ENCODE measurements around the gene RUNX3. TPM values are rescaled to one million over a fixed set of nuclear protein-coding genes. Genes with fewer than 3 reads are reported as not detected.

Gene RUNX3
- total and polyA plus RNA-seq, 8 donors: 0.29 to 6.1 (median 2.6) TPM; not detected in 1

DNA sequence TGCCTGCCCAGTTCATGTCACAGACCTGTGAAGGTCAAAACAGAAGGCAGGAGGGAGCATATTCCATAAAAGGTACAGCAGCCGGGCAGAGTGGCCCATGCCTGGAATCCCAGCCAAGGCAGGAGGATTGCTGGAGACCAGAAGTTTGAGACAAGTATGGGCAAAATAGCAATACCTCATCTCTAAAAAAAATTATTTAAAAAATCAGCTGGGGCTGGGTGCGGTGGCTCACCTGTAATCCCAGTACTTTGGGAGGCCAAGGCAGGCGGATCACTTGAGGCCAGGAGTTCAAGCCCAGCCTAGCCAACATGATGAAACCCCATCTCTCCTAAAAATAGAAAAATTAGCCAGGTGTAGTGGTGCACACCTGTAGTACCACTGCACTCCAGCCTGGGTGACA is 64.5 kb downstream of the RUNX3 start:
- 85 to 92% (median 91%) methylated on average over 3 of the region's 3 CpGs for WGBS, 5 donors
- H3K4me1 ChIP-seq: peaks cover 0 to 16% (median 11%) of the 10 kb centered on the region in 4 donors
- intact Hi-C loops (cut with DNase I; ENCODE audit: low total_unique reads): loop anchor here (10.0 kb wide), 1 partner anchor 339 kb away; no protein-coding TSS in a partner anchor
- TF ChIP-seq POLR2AphosphoS5 (IDR thresholded peaks at IDR 0.05) (no peak), POLR2A (IDR thresholded peaks at IDR 0.05) (no peak), EP300 (IDR thresholded peaks at IDR 0.05) (no peak), CTCF (IDR thresholded peaks at IDR 0.05) (no peak)
- H3K36me3 ChIP-seq: no peaks in the 10 kb centered on the region
- no peak overlapping the region for H3K4me3 ChIP-seq
- H3K27me3 ChIP-seq: peaks cover 3 to 88% (median 8%) of the 10 kb centered on the region in 3 donors
- DNase-seq: no peak
- H3K27ac ChIP-seq: no peak overlapping the region
- no peaks in the 10 kb centered on the region for H3K9me3 ChIP-seq

GRCh38 chr1:24865168-24865567 is 64.9 kb downstream of the RUNX3 start:
- WGBS, 5 donors: 82 to 91% (median 84%) methylated on average over 7 of the region's 7 CpGs
- Histone ChIP-seq H3K27me3 (peaks cover 3 to 87% (median 7%) of the 10 kb centered on the region in 3 donors), H3K36me3 (no peaks in the 10 kb centered on the region), H3K9me3 (no peaks in the 10 kb centered on the region), H3K27ac (no peak overlapping the region), H3K4me1 (peaks cover 0 to 15% (median 10%) of the 10 kb centered on the region in 4 donors), H3K4me3 (no peak overlapping the region)
- TF ChIP-seq EP300 (IDR thresholded peaks at IDR 0.05): no peak
- intact Hi-C loops (cut with DNase I; ENCODE audit: low total_unique reads): loop anchor here (10.0 kb wide), 1 partner anchor 340 kb away; no protein-coding TSS in a partner anchor
- no peak for DNase-seq

DNA sequence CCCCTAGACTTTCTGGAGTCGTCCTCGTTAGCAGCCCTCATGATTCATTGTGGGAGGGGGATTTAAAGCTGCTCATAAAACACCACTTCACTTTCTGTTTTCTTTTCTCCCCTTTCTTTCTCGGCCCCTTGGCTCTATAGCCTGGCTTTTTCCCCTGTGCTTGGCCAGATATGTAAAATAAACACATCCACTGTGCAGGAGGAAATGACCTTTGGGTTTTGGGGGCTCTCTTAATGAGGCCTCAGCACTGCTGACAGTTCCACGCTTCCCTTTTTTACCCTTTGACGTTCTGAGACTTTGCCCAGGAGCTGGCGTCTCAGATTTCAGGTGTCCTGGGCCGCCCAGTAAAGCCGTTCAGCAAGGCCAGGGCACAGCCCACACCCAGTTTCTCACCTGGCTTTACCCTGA is 65.7 kb downstream of the RUNX3 start:
- H3K9me3 ChIP-seq: no peaks in the 10 kb centered on the region
- TF ChIP-seq POLR2A (IDR thresholded peaks at IDR 0.05) (no peak), POLR2AphosphoS5 (IDR thresholded peaks at IDR 0.05) (no peak), EP300 (IDR thresholded peaks at IDR 0.05) (no peak), CTCF (IDR thresholded peaks at IDR 0.05) (no peak)
- H3K27ac ChIP-seq: no peak overlapping the region
- no peaks in the 10 kb centered on the region for H3K36me3 ChIP-seq
- H3K4me3 ChIP-seq: no peak overlapping the region
- 12 to 31% (median 23%) methylated on average over 8 of the region's 8 CpGs for WGBS, 5 donors
- peaks cover 0 to 15% (median 10%) of the 10 kb centered on the region in 4 donors for H3K4me1 ChIP-seq
- DNase-seq: peak; percentile 39 to 77
- peaks cover 3 to 87% (median 7%) of the 10 kb centered on the region in 3 donors for H3K27me3 ChIP-seq
- intact Hi-C loops (cut with DNase I; ENCODE audit: low total_unique reads): loop anchor here (10.0 kb wide), 1 partner anchor 340 kb away; no protein-coding TSS in a partner anchor

GRCh38 chr1:24862775-24863483 is 67.1 kb downstream of the RUNX3 start:
- WGBS, 5 donors: 83 to 90% (median 84%) methylated on average over 10 to 12 of the region's 12 CpGs
- no peak overlapping the region for H3K27ac ChIP-seq
- intact Hi-C loops (cut with DNase I; ENCODE audit: low total_unique reads): loop anchor here (10.0 kb wide), 1 partner anchor 342 kb away; no protein-coding TSS in a partner anchor
- peaks cover 0 to 15% (median 10%) of the 10 kb centered on the region in 4 donors for H3K4me1 ChIP-seq
- H3K4me3 ChIP-seq: no peak overlapping the region
- H3K27me3 ChIP-seq: peaks cover 3 to 83% (median 7%) of the 10 kb centered on the region in 3 donors
- H3K36me3 ChIP-seq: no peaks in the 10 kb centered on the region
- no peak for TF ChIP-seq EP300 (IDR thresholded peaks at IDR 0.05)
- no peaks in the 10 kb centered on the region for H3K9me3 ChIP-seq
- DNase-seq: no peak

GRCh38 chr1:24861821-24862727 is 68.0 kb downstream of the RUNX3 start:
- Histone ChIP-seq H3K4me3 (no peak overlapping the region), H3K4me1 (peaks cover 0 to 15% (median 10%) of the 10 kb centered on the region in 4 donors), H3K36me3 (no peaks in the 10 kb centered on the region), H3K27me3 (peaks cover 1 to 80% (median 3%) of the 10 kb centered on the region in 3 donors), H3K9me3 (no peaks in the 10 kb centered on the region), H3K27ac (no peak overlapping the region)
- TF ChIP-seq CTCF (IDR thresholded peaks at IDR 0.05): no peak
- TF ChIP-seq EP300 (IDR thresholded peaks at IDR 0.05): no peak
- no peak for TF ChIP-seq POLR2AphosphoS5 (IDR thresholded peaks at IDR 0.05)
- no peak for TF ChIP-seq POLR2A (IDR thresholded peaks at IDR 0.05)
- DNase-seq: peak; percentile 26 to 56
- 43 to 57% (median 46%) methylated on average over 25 to 28 of the region's 28 CpGs for WGBS, 5 donors
- intact Hi-C loops (cut with DNase I; ENCODE audit: low total_unique reads): loop anchor here (10.0 kb wide), 1 partner anchor 343 kb away; no protein-coding TSS in a partner anchor
